ENCODE measurements around the gene MYCBPAP.

Gene MYCBPAP

DNA sequence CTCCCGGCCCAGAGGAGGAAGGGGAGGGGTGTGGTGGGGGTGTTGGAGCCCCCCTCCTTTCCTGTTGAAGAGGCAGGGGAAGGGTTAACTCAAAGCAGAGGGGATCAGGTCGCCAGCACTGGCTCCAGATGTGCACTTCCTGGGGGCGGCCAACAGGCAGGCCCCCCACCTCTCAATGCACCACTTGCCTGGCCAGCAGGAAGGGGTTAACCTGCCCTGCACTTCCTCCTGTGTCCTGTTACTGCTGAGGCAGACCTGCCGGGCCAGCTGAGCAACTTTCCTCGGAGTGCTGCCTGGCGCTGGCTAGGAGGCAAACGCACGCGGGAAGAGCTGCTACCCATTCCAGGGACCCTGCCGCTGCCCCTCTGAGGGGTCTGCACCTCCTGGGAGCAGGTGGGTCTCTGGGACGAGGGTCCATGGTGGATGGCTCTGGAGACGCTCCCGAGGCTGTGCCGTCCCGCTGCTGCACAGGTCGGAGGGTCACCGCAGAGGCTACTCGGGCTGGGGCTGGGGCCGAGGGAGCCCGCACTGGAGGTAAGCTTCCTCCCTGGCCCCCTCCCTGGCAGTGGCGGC is 24.3 kb downstream of the MYCBPAP start, which contains the start of gene EPN3:
EPN3 (plus strand) TSS at position 284 of the 573 bp plus-strand sequence. CDS start 3,822 bp downstream, outside the sequence.
- TF ChIP-seq CTCF (IDR thresholded peaks at IDR 0.05; ENCODE audit: low read depth, low read length): no peak
- TF ChIP-seq EZH2phosphoT487 (IDR thresholded peaks at IDR 0.05; ENCODE audit: low read depth): no peak
- Histone ChIP-seq H3K9ac (ENCODE audit: low read length) (no peak within 1 kb of the TSS), H3K4me2 (ENCODE audit: low read length) (no peak within 1 kb of the TSS), H2AFZ (ENCODE audit: low read depth, low read length) (no peak within 1 kb of the TSS), H3K27me3 (ENCODE audit: low read depth, low read length) (peaks cover 36% of the 10 kb centered on the region), H3K4me1 (ENCODE audit: low read length) (no peaks in the 10 kb centered on the region), H3K27ac (ENCODE audit: low read length) (no peak within 1 kb of the TSS), H4K20me1 (ENCODE audit: insufficient read depth, low read length) (no peaks in the 10 kb centered on the region), H3K4me3 (ENCODE audit: low read length) (no peak within 1 kb of the TSS), H3K79me2 (ENCODE audit: low read length) (no peaks in the 10 kb centered on the region), H3K9me3 (ENCODE audit: insufficient read depth, low read length) (no peaks in the 10 kb centered on the region), H3K36me3 (replicated peaks; ENCODE audit: low read depth, low read length) (no peaks in the 10 kb centered on the region)

GRCh38 chr17:50533185-50533584 is 24.9 kb downstream of the MYCBPAP start:
- TF ChIP-seq EZH2phosphoT487 (IDR thresholded peaks at IDR 0.05; ENCODE audit: low read depth) (no peak), CTCF (IDR thresholded peaks at IDR 0.05; ENCODE audit: low read depth, low read length) (no peak)
- H3K27ac ChIP-seq (ENCODE audit: low read length): no peak overlapping the region
- no peaks in the 10 kb centered on the region for H3K4me1 ChIP-seq (ENCODE audit: low read length)
- H3K36me3 ChIP-seq (replicated peaks; ENCODE audit: low read depth, low read length): no peaks in the 10 kb centered on the region
- no peak overlapping the region for H3K9ac ChIP-seq (ENCODE audit: low read length)
- H2AFZ ChIP-seq (ENCODE audit: low read depth, low read length): no peak overlapping the region
- H3K27me3 ChIP-seq (ENCODE audit: low read depth, low read length): peaks cover 36% of the 10 kb centered on the region
- H4K20me1 ChIP-seq (ENCODE audit: insufficient read depth, low read length): no peaks in the 10 kb centered on the region
- H3K4me3 ChIP-seq (ENCODE audit: low read length): no peak overlapping the region
- H3K9me3 ChIP-seq (ENCODE audit: insufficient read depth, low read length): no peaks in the 10 kb centered on the region
- H3K4me2 ChIP-seq (ENCODE audit: low read length): no peak overlapping the region
- no peaks in the 10 kb centered on the region for H3K79me2 ChIP-seq (ENCODE audit: low read length)

DNA sequence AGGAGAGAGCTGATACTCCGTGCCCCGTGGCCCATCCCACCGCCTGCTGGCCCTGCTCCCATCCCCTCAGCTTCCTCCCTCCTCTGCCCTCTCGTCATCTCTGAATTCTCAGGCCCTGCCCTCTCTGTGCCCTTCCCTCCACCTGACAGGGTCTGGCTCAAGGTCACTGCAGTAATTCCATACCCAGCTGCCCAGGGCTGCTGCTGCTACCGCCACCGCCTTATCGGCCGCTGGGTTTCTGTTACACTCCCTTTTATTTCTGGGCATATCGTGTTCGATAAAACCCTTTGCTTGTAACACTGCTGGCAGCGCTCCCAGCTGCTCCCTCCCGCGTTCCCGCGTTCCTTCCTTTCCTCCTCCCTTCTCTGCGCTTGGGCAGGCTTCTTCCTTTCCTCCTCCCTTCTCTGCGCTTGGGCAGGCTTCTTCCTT is 25.5 kb downstream of the MYCBPAP start:
- no peaks in the 10 kb centered on the region for H3K9me3 ChIP-seq (ENCODE audit: insufficient read depth, low read length)
- H3K79me2 ChIP-seq (ENCODE audit: low read length): no peaks in the 10 kb centered on the region
- H2AFZ ChIP-seq (ENCODE audit: low read depth, low read length): no peak overlapping the region
- peaks cover 36% of the 10 kb centered on the region for H3K27me3 ChIP-seq (ENCODE audit: low read depth, low read length)
- no peaks in the 10 kb centered on the region for H3K36me3 ChIP-seq (replicated peaks; ENCODE audit: low read depth, low read length)
- no peaks in the 10 kb centered on the region for H4K20me1 ChIP-seq (ENCODE audit: insufficient read depth, low read length)
- no peak overlapping the region for H3K27ac ChIP-seq (ENCODE audit: low read length)
- no peaks in the 10 kb centered on the region for H3K4me1 ChIP-seq (ENCODE audit: low read length)
- no peak overlapping the region for H3K9ac ChIP-seq (ENCODE audit: low read length)
- H3K4me3 ChIP-seq (ENCODE audit: low read length): no peak overlapping the region
- no peak overlapping the region for H3K4me2 ChIP-seq (ENCODE audit: low read length)
- TF ChIP-seq EZH2phosphoT487 (IDR thresholded peaks at IDR 0.05; ENCODE audit: low read depth): no peak
- TF ChIP-seq CTCF (IDR thresholded peaks at IDR 0.05; ENCODE audit: low read depth, low read length): no peak

- no peaks in the 10 kb centered on the region for H4K20me1 ChIP-seq (ENCODE audit: insufficient read depth, low read length)
- no peak overlapping the region for H3K4me2 ChIP-seq (ENCODE audit: low read length)
- peaks cover 36% of the 10 kb centered on the region for H3K27me3 ChIP-seq (ENCODE audit: low read depth, low read length)
- no peak overlapping the region for H3K27ac ChIP-seq (ENCODE audit: low read length)
- no peak for TF ChIP-seq CTCF (IDR thresholded peaks at IDR 0.05; ENCODE audit: low read depth, low read length)
- no peak for TF ChIP-seq EZH2phosphoT487 (IDR thresholded peaks at IDR 0.05; ENCODE audit: low read depth)
- no peaks in the 10 kb centered on the region for H3K4me1 ChIP-seq (ENCODE audit: low read length)
- no peaks in the 10 kb centered on the region for H3K36me3 ChIP-seq (replicated peaks; ENCODE audit: low read depth, low read length)
- no peaks in the 10 kb centered on the region for H3K79me2 ChIP-seq (ENCODE audit: low read length)
- H3K4me3 ChIP-seq (ENCODE audit: low read length): no peak overlapping the region
- H3K9ac ChIP-seq (ENCODE audit: low read length): no peak overlapping the region
- no peaks in the 10 kb centered on the region for H3K9me3 ChIP-seq (ENCODE audit: insufficient read depth, low read length)
- H2AFZ ChIP-seq (ENCODE audit: low read depth, low read length): no peak overlapping the region
Measured at GRCh38 chr17:50534222-50534978, 26.2 kb downstream of the MYCBPAP start.
